ENCODE results near the gene CTU2. TPM values are rescaled to one million over a fixed set of nuclear protein-coding genes. Genes with fewer than 3 reads are reported as not detected.

The CTU2 gene
- total RNA-seq, 4 donors from 2014 or later = 0.88 to 20.3 (median 14.6) TPM

GRCh38 chr16:88700636-88701482 lies 5.4 kb upstream of the CTU2 start:
- Histone ChIP-seq H3K4me1 (peaks cover 0 to 11% of the 10 kb centered on the region in 2 donors), H3K4me3 (no peak overlapping the region), H3K27me3 (no peaks in the 10 kb centered on the region), H3K27ac (peak overlapping the region in 1 of 2 donors; percentile 39), H3K36me3 (no peaks in the 10 kb centered on the region), H3K9me3 (no peaks in the 10 kb centered on the region)
- intact Hi-C loops (cut with DNase I; ENCODE audit: low total_unique reads) = no loop called here
- TF ChIP-seq CTCF (IDR thresholded peaks at IDR 0.05) (no peak), POLR2A (IDR thresholded peaks at IDR 0.05) (no peak)
- DNase-seq = peak; percentile 62 to 81

- intact Hi-C loops (cut with DNase I; ENCODE audit: low total_unique reads) = no loop called here
- no peaks in the 10 kb centered on the region for H3K36me3 ChIP-seq
- TF ChIP-seq CTCF (IDR thresholded peaks at IDR 0.05) = no peak
- TF ChIP-seq POLR2A (IDR thresholded peaks at IDR 0.05) = no peak
- H3K4me1 ChIP-seq = peaks cover 0 to 11% of the 10 kb centered on the region in 2 donors
- H3K27me3 ChIP-seq = no peaks in the 10 kb centered on the region
- H3K9me3 ChIP-seq = no peaks in the 10 kb centered on the region
- no peak overlapping the region for H3K4me3 ChIP-seq
- peak overlapping the region in 1 of 2 donors; percentile 39 for H3K27ac ChIP-seq
- DNase-seq = no peak
Measured at GRCh38 chr16:88701581-88702370, 4.5 kb upstream of the CTU2 start.

- no peaks in the 10 kb centered on the region for H3K9me3 ChIP-seq
- no peaks in the 10 kb centered on the region for H3K36me3 ChIP-seq
- no peak for DNase-seq
- H3K4me3 ChIP-seq = no peak overlapping the region
- no peaks in the 10 kb centered on the region for H3K27me3 ChIP-seq
- intact Hi-C loops (cut with DNase I; ENCODE audit: low total_unique reads) = no loop called here
- no peak overlapping the region for H3K27ac ChIP-seq
- H3K4me1 ChIP-seq = peaks cover 5 to 16% of the 10 kb centered on the region in 2 donors
- no peak for TF ChIP-seq CTCF (IDR thresholded peaks at IDR 0.05)
- no peak for TF ChIP-seq POLR2A (IDR thresholded peaks at IDR 0.05)
Measured at GRCh38 chr16:88702371-88703210, 3.7 kb upstream of the CTU2 start.

GRCh38 chr16:88703486-88704309 lies 2.6 kb upstream of the CTU2 start:
- H3K4me3 ChIP-seq = no peak overlapping the region
- no peaks in the 10 kb centered on the region for H3K27me3 ChIP-seq
- H3K4me1 ChIP-seq = peaks cover 5 to 16% of the 10 kb centered on the region in 2 donors
- intact Hi-C loops (cut with DNase I; ENCODE audit: low total_unique reads) = no loop called here
- no peak overlapping the region for H3K27ac ChIP-seq
- no peaks in the 10 kb centered on the region for H3K36me3 ChIP-seq
- DNase-seq = no peak
- H3K9me3 ChIP-seq = no peaks in the 10 kb centered on the region
- TF ChIP-seq CTCF (IDR thresholded peaks at IDR 0.05) = no peak
- no peak for TF ChIP-seq POLR2A (IDR thresholded peaks at IDR 0.05)
